Stimulated activated CD4-positive, alpha-beta T cell treated with anti-CD3 and anti-CD28 coated beads, Interleukin-12 subunit alpha, Interleukin-12 subunit beta, amount 100 ng/mL, for 24 hours (primary cell): ENCODE measurements around the gene C1QTNF1.

Source experiments
- DNase-seq, 2 experiments: peaks; one replicate each; pipeline ENCODE4 v3.0.0-alpha.2; 2020; ENCODE audit warnings: low read depth in 2 of 2

C1QTNF1 gene, protein sequence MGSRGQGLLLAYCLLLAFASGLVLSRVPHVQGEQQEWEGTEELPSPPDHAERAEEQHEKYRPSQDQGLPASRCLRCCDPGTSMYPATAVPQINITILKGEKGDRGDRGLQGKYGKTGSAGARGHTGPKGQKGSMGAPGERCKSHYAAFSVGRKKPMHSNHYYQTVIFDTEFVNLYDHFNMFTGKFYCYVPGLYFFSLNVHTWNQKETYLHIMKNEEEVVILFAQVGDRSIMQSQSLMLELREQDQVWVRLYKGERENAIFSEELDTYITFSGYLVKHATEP

DNA sequence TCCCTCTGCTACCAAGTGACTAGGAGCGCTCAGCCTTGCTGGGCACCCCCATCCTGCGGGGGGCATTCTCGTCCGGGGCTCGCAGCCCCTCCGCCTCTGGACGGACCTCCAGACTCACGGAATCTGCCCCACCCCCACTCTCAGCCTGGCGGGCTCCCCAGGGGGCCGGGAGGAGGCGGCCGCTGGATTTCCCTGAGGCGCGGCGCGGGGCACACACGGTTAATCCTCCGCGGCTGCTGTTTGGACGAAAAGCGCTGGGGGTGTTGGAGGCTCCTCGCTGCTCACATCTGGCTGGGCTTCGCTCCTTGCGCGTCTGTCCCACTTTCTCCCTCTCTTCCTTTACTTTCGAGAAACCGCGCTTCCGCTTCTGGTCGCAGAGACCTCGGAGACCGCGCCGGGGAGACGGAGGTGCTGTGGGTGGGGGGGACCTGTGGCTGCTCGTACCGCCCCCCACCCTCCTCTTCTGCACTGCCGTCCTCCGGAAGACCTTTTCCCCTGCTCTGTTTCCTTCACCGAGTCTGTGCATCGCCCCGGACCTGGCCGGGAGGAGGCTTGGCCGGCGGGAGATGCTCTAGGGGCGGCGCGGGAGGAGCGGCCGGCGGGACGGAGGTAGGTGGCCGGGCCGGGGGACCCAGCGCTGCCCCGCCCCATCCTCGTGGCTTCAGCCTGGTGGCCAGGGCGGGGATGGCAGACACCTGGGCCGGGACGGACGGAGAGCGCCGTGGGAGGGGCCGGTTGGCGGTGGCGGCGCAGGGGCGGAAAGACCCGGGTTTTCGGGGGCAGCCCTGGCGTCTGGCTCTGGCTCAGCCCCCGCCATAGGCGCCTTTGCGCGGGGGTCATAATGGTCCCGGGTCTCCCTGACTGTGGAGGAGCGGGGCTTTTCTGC is at the start of gene C1QTNF1:
Gene C1QTNF1, plus strand, starts transcription at position 284 of the 886 bp plus-strand sequence. CDS start 19,800 bp downstream, outside the sequence.
- no peak for DNase-seq

DNA sequence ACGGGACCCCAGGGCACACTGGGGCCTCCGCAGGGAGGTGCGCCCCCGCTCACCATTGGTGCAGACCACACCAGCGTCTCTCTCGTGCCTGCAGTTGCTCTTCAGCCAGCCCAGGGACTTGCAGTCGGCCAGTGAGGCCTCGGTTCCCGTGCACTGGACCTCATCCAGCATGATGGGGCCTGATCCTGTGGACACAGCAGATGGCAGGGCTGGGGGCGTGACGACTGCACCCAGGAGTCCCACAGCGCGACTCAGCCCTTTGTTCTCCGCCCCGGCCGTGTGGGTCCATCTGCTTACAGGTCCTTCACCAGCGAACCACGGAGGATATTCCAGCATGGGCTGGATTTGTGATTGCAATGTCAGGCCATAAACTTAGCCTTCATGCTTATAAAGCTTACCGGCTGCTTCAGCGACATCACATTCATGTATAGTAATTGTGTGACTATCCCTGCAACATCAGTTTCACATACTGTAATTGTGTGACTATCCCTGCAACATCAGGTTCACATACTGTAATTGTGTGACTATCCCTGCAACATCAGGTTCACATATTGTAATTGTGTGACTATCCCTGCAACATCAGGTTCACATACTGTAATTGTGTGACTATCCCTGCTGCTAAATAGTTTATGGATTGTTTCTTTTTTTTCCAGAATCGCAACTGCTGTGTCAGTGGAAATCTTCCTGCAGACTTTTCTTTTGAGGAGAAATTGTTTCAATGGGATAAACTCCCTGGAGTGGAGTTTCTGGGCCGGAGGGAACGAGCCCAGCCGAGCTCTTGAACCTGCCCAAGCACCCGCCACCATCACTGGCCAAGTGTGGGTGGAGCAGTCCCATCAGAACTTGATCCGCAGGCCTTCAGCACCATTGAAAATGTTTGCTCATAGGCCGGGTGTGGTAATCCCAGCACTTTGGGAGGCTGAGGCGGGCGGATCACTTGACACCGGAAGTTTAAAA is 49.1 kb upstream of the C1QTNF1 start:
- no peak for DNase-seq

DNA sequence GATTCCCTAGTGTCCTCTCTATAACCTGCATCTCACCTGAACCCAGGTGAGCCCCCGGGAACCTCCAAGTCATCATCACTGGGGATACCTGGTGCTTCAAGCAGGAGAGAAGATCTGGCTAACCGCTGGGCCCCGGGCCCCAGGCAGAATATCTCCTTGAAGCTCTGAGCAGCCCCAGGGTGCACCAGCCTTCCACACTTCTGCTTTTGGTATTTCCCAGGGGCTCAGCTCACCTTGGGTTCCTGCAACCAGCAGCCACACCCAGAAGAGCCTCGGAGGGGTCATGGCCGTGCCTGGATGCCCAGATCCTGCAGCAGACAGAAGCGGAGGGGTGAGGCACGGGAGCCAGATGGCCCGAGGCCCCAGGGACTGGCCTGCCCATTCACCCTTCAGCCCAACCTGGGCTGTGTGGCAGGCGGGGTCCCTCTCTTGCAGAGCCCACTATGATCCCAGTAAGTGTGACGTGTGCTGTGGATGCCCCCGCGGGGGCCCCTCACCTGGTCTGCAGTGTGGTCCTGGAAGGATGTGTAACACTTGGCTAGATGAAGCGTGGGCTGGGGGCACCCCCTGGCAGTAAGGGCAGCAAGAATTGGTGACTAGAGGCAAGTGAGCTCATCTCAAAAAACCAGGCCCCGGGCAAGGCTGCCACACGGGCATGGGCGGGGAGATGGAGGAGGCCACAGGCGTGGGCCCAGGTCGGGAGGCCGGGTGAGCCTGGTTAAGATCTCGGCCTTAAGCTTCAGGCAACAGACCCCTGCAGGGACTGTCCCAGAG is 46.9 kb upstream of the C1QTNF1 start:
- DNase-seq, result no peak

DNA sequence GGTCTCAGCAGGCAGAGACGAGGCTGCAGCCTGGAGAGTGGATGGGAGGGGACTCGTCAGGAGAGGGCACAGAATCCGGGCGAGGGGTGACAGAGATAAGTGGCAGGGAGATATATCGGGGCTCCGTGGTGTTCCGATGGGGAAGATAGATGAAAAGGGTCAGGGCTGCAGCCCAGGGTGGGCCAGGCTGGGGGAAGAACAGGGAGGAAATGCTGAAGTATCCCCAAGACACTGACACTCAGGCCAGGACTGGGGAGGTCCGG is 46.4 kb upstream of the C1QTNF1 start:
- DNase-seq, result no peak

DNA sequence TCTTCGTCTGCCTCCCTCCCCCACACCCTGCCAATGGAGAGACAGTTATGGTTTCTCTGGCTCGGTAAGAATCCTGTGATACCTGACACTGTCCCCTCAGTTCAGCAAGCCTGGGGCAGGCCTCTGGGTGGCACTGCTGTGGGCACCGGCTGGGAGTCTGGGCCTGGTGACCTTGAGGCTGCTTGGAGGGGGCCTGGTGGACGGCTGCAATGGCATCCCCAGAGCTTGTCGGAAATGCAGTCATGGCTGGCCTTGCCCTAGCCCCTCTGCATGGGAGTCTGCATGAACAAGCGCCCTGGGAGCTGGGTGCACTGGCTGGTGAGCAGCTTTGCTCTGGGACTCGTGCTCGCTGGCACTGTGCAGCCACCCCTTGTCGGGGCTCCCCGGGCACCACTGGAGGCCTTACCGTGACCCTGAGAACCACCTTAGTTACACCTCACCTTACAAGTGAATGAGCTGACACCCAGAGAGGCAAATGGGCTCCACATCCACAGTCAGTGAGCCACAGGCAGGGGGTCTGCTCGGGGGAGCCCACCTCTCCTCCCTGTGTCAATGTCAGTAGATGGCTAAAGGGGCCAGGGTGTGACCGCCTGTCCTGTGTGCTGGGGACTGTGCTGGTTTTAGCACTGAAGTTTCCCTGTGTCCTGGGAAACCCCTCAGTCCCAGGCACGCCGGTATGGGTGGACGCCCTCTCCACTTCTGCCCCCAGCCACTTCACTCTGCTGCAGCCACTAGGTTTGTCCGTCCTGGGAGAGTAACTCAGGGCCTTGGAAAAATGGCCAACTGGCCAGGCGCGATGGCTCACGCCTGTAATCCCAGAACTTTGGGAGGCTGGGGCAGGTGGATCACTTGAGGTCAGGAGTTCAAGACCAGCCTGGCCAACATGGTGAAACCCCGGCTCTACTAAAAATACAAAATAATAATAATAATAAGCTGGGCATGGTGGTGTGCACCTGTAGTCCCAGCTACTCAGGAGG is 45.7 kb upstream of the C1QTNF1 start:
- no peak for DNase-seq

DNA sequence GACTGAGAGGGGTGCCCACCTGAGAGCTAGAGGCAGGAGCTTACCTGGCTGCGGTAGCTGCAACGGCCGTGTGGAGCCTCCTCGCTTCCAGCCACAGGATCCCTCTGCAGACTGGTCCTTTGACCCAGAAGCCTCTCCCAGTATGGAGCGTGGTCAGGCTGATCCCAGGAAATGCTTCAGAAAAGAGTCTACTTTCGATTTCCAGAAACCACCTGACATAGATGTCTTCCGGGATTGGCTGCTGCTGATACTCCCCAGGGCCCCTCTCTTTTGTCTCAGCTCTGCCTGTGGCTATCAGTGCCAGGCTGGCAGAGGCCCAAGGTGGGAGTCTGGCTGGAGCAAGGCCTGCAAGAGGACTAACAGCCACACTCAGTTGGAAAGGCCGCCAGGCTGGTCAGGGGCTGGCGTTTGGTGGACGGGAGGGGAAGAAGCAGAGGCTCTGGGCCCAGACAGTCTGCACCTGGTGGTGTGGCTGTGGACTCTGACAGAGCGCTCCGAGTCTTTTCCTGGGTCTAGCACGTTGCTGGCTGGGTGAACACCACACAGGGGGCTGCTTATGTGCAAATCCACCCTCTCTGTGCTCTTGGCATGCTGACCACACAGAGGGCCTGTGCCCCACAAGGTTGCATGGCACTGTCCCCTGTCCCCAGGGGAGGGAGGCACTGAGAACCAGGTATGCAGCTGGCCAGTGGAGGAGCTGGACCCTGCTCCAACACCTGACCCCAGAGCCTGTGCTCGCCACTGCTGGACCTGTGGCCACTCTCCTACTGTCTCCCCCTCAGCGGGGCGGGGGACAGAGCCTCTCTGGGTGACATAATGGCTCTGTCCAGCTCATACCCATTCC is 44.0 kb upstream of the C1QTNF1 start, which contains the start of gene LGALS3BP:
Gene LGALS3BP, minus strand, starts transcription at position 144 of the 844 bp plus-strand sequence. CDS start 2,732 bp downstream, outside the sequence.
- DNase-seq, result no peak

DNA sequence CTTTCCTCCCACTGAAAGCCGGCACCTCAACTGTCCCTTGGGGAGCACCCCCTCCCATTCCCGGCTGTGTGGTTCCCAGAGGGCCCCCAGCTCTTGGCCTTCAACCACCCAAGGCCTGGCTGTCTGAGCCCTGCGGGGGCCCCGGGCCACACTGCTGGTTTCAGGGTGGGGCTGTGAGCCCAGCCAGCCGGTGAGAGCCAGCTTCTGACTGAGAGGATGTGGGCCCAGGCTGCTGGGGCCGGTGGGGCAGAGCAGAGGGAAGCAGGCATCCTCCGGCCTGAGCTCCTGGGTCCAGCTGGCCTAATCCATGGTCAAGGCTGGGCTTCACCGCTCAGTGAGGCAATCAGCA is 43.4 kb upstream of the C1QTNF1 start:
- DNase-seq, result no peak

DNA sequence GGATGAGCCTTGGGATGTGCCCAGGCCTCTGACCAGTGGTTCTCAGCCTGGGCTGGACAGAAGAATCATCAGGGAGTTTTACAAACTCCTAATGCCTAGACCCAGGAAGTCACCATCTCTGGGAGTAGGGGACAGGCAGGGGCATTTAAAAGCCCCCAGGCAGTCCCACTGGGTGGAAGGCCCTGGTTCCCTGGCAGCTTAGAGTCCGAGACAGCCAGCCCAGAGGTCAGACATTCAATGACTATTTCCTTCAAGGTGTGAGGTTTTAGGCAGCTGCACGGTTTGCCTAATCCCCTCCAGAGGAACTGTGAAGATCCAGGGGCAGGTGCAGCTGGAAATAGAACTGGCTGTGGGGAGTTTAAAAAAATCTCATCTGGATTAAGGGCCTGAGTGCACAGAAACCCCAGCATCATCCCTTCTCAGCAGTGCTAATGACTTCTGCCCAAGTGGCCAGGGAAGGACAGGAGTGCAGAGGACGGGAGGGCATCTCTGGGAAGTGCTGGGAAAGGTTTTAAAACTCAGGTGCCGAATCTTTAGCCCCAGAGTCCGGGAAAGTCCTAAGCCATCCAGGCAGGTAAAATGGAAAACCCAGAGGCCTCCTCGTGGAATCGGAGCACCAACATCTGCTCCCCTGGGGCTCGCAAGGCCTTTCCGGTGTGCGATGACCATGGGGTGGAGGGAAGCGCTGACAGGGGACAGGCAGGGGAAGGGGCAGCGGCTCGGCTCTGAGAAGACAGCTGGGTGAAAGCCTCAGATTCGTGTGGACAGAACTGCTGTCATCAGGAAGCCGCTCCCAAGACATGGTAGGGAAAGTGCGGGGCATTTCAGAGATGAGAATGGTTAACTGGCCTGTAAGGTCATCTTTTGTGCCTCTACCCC is 42.7 kb upstream of the C1QTNF1 start:
- DNase-seq, result no peak

DNA sequence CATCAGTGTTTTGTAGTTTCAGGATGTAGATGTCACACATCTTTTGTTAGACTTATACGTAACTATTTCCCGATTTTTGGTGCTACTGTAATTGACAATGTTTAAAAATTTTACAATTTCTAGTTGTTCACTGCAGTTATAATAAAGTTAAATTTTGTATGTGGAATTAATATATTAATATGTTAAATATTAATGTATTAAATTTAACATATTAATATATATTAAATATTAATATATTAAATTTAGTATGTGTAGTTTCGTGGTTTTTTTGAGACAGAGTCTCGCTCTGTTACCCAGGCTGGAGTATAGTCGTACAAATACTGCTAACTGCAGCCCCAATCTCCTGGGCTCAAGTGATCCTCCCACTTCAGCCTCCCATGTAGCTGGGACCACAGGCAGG is 38.6 kb upstream of the C1QTNF1 start:
- no peak for DNase-seq

DNA sequence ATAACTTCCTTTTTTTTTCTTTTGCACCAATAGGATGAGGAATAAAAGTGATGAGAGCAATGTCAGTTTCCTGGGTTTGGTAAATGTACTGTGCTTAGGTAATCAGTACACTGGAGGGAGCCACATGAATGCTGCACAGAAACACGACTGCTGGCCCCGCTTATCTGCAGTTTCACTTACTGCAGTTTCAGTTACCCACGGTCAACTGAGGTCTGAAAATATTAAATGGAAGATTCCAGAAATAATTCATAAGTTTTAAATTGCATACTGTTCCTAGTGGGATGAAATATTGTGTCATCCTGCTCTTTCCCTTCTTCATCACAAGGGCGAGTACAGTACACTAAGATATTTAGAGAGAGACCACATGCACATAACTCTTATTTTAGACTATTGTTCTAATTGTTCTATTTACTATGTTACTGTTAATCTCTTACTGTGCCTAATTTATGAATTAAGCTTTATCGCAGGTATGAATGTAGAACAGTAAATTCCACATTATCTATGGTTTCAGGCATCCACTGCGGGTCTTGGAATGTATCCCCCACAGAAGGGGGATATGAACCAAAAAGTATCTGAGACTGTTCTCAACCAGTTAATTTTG is 37.8 kb upstream of the C1QTNF1 start:
- no peak for DNase-seq

DNA sequence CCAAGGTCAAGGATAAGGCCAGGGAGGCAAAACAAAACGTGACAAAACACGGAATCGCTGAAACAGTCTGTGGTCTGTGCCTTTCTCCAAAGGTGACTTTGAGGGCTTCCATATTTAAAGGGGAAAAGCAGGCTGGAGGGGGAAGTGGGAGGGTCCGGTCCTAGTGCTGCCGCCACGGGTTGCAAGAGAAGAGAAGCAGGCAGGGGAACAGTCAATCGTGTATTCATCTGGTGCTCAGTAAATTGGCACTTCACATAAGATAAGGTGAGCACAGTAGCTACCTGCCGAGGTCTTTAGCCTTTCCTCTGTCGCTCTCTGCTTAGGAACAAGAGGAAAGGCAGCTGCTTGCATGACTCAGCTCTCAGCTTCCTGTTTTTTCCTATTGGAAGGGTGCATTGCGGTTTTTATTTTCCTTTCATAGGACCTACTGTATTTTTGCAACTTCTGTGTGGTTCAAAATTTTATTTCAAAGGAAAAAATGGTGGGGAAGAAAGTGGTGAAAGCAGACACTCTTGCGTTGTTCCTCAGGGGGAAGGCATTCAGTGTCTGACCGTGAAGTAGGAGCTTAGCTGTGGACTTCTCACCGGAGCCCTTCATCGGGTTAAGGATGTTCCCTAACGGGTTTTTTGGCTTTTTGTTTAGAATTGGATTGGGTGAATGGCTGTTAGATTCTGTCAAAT is 37.2 kb upstream of the C1QTNF1 start:
- DNase-seq, result no peak

DNA sequence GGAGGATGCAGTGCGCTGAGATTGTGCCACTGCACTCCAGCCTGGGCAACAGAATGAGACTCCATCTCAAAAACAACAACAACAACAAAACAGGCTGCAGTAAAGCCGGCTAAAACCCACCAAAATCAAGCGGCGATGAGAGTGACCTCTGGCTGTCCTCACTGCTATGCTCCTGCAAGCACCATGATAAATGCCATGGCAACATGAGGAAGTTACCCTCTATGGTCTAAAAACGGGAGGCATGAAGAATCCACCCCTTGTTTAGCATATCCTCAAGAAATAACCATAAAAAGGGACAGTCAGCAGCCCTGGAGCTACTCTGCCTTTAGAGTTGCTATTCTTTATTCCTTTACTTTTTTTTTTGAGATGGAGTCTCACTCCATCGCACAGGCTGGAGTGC is 35.8 kb upstream of the C1QTNF1 start:
- no peak for DNase-seq

DNA sequence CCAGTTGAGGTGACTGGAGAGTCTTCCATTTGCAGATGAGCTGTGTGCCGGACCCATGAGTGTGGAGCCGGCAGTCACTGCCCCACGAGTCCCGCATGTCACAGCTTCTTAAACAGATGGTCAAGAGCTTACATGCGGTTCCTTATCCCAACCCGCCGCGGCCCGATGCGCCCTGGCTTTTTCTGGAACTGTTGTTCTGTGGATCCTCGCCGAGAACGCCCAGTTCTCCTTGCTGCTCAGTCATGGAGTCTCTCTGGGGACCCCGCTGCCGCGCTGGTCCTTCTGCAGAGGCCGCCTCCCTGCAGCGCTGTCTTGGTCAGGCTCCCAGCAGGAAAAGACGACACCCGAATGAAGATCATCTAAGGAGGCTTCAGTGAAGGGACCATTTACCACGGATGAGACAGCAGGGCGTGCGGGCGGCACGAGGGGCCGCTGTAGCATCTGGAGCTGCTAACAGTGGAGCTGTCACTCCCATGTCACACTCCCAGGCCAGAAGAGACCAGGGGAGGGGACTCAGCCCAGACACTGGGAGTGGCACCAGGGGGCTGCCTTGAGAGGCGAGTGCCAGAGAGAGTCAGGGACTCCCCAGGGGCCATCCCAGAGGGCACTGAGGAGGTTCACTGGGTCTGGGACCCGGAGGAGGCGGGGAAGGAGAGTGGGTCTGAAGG is 33.5 kb upstream of the C1QTNF1 start:
- no peak for DNase-seq

DNA sequence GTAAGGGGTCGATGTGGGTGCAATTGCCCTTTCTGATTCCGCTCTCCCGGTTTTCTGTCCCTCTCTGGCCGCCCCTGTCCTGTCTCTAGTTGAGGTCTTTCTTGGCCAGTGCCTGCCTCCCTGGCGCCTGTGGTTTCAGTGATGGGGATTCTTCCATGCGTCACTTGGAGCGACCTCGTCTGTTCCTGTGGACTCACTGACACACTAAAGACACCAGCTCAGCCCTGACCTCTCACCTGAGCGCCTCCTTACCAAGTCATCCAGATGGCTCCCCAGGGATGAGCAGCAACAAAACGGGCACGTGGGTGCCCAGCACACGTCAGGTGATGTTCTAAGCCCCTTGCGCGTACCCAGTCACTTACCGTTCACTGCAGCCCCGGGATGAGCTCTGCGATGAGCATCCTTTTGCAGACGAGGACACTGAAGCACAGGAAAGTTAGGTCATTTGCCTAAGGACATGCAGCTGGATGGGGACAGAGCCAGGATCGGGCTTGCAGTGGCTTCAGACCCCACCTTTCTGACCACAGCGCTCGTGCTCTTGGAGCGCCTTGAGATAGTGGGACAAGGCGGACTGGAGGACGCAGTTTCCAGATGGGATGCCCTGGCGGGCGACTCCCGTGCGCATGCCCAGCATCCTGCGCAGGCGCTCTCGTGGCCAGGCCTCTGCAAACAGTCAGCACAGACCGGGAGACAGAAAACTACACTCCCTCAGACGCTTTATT is 32.8 kb upstream of the C1QTNF1 start:
- no peak for DNase-seq

DNA sequence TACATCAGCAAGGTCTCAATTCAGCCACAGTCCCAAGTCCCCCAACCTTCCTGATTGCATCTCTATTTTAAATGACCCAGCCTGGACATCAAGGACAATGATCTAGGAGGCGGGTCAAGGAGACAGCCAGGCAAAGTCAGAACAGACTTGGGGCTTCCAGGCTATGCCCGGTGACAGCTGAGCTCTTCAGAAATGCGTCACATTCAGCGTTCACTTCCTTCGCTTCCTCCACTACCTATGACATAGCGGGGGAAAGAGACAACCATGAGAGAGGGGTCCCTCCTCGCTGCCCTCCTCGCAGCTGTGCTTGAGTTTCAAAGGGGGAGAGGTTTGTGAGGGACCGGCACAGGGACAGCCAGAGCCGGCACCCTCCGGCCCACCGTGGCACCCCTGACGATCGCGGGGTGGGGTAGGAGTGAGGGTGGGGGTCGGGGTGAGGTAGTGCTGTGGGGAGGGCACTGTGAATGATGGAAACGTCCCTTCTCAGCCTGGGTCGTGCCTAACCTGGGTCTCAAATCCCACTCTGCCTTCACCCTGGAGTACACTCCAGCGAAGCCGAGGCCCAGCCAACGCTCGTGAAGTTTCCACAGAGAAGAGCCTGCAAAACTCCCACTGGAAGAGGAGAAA is 31.9 kb upstream of the C1QTNF1 start:
- no peak for DNase-seq
